Activated CD8-positive, alpha-beta memory T cell treated with anti-CD3 and anti-CD28 coated beads for 48 hours (primary cell): ENCODE results near the gene PURB.
A peak's percentile ranks its signal among the peaks of the same experiment; 100 is the strongest.
"Not testable (repeated sequence)": the region's sequence is repeated elsewhere in the genome, so short reads cannot be mapped to it uniquely, and the experiment has no call there.

Source experiments
- DNase-seq, 3 experiments: peaks; one replicate each; pipeline ENCODE4 v3.0.0-alpha.2; 2020; ENCODE audit warnings: low read depth in 2 of 3, low spot score in 2 of 3

PURB gene

GRCh38 chr7:44891791-44892190, 6.5 kb upstream of the PURB start:
- no peak for DNase-seq

- no peak for DNase-seq
These were observed 6.0 kb upstream of the PURB start for GRCh38 chr7:44891372-44891771.

- no peak for DNase-seq
These were observed 3.9 kb upstream of the PURB start for GRCh38 chr7:44889086-44889781.

GRCh38 chr7:44887293-44887692, 2.0 kb upstream of the PURB start:
- no peak for DNase-seq

- peak; percentile 18 to 31 (median 24) for DNase-seq
These were observed 523 bp downstream of the PURB start for GRCh38 chr7:44884621-44885393.

GRCh38 chr7:44883961-44884620, 1.2 kb downstream of the PURB start:
- DNase-seq: no peak

- no peak for DNase-seq
These were observed 2.4 kb downstream of the PURB start for GRCh38 chr7:44882899-44883298.

- DNase-seq: no peak
These were observed 3.7 kb downstream of the PURB start for GRCh38 chr7:44881610-44882009.

- no peak for DNase-seq
These were observed 4.2 kb downstream of the PURB start for GRCh38 chr7:44881066-44881600.

GRCh38 chr7:44880317-44881018, 4.9 kb downstream of the PURB start:
- no peak for DNase-seq

- DNase-seq: no peak
These were observed 8.9 kb downstream of the PURB start for GRCh38 chr7:44876393-44876792.

- DNase-seq: no peak
These were observed 10.1 kb downstream of the PURB start for GRCh38 chr7:44875241-44875640.

- DNase-seq: no peak
These were observed 12.5 kb downstream of the PURB start for GRCh38 chr7:44872787-44873186.

GRCh38 chr7:44871918-44872317, 13.4 kb downstream of the PURB start:
- not testable (repeated sequence) for DNase-seq

- DNase-seq: not testable (repeated sequence)
These were observed 14.6 kb downstream of the PURB start for GRCh38 chr7:44870780-44871179.

- DNase-seq: not testable (repeated sequence)
These were observed 15.0 kb downstream of the PURB start for GRCh38 chr7:44870336-44870735.

- no peak for DNase-seq
These were observed 18.0 kb downstream of the PURB start for GRCh38 chr7:44867073-44867995.

GRCh38 chr7:44861949-44862348, 23.4 kb downstream of the PURB start:
- not testable (repeated sequence) for DNase-seq

- no peak for DNase-seq
These were observed 27.2 kb downstream of the PURB start for GRCh38 chr7:44858161-44858560.
